Measurements from ENCODE around the gene GPR68.

Gene GPR68

DNA sequence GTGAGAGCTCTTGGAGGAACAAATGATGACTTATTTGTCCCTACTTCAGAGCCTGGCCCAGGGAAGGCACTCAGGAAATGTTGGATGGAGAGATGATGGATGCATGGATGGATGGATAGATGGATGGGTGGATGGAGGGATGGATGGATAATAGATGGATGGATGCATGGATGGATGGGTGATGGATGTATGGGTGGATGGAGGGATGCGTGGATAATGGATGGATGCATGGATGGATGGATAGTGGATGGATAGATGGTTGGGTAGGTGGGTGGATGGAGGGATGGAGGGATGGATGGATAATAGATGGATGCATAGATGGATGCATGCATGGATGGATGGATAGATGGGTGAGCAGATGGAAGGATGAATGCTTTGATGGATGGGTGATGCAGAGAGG, 23.2 kb downstream of the GPR68 start:
- no peak overlapping the region for H3K9ac ChIP-seq (ENCODE audit: low read depth in 1 of 2, low read length in 2 of 2)
- no peaks in the 10 kb centered on the region for H3K9me3 ChIP-seq (ENCODE audit: control insufficient read depth in 1 of 2, low read length in 2 of 2)
- H3K27me3 ChIP-seq (ENCODE audit: control insufficient read depth in 1 of 2, insufficient read depth in 2 of 2, low read length in 2 of 2): no peaks in the 10 kb centered on the region
- peaks cover 37 to 67% of the 10 kb centered on the region in 2 donors for H3K36me3 ChIP-seq (ENCODE audit: control insufficient read depth in 1 of 2, insufficient read depth in 2 of 2, low read length in 2 of 2)
- no peaks in the 10 kb centered on the region for H3K4me1 ChIP-seq (ENCODE audit: control insufficient read depth in 1 of 2, insufficient read depth in 2 of 2, low read length in 2 of 2)
- no peak overlapping the region for H3K4me3 ChIP-seq (ENCODE audit: low read depth in 1 of 2, low read length in 2 of 2)
- H3K27ac ChIP-seq (ENCODE audit: low read depth, low read length): no peak overlapping the region

DNA sequence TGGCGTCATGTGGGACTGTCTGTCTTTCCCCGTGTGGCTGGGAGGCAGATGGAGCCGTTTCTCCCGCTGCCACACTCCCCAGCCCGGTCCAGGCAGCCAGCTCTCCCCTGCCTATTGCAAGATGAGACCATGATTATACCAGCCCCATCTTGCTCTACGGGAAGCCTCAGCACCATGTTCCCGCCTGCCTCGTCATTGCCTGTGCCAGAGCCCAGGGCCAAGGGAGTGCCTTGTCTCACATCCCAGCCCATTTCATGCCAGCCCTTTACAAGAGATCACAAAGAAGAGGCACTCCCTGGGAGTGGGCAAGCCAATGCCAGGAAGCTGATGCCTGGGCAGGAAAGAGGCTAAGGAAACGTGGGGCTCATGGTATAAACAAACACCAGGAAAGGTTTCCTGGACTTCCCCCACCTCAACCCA, 23.9 kb downstream of the GPR68 start:
- no peak overlapping the region for H3K27ac ChIP-seq (ENCODE audit: low read depth, low read length)
- H3K4me1 ChIP-seq (ENCODE audit: control insufficient read depth in 1 of 2, insufficient read depth in 2 of 2, low read length in 2 of 2): no peaks in the 10 kb centered on the region

DNA sequence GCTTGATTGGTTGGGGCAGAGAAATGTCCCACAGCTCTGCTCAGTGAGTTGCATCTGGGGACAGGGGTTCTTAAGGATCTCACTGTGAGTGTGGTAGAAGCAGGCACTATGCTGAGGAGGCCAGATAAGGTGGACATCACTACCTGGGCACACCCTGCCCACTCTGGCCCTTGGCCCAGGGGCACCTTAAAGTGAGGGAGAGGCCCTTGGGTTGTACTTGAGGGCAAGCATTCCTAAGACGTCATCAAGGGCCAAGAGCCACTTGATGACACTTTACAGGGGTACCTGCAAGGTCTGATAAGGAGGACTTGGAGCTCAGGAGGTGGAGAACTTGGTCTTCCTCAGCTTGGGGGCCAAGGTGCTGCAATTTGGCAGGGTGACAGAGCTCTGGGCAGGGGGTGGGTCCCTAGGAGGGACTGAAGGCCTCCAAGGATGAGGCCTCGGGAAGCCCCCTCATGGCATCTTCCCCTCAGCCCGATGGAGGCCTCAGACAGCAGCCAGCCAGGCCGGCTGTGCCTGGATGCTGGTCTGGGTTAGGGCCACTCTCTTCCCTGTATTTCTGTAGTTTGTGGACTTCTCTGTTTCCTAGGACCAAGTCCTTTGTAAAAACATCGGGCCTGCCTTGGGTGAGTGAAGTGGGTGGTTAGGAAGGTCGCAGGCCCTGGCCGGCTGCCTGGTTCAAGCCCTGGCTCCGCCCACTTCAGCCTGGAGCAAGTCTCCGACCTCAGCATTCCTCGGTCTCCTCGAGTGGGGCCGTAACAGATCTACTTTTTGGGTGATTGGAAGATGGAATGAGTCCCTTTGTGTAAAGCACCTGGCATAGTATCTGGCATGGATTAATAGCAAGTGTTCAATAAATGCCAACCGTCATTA, 24.8 kb downstream of the GPR68 start:
- Histone ChIP-seq H3K9ac (ENCODE audit: low read depth in 1 of 2, low read length in 2 of 2) (no peak overlapping the region), H3K9me3 (ENCODE audit: control insufficient read depth in 1 of 2, low read length in 2 of 2) (no peaks in the 10 kb centered on the region), H3K4me3 (ENCODE audit: low read depth in 1 of 2, low read length in 2 of 2) (no peak overlapping the region), H3K36me3 (ENCODE audit: control insufficient read depth in 1 of 2, insufficient read depth in 2 of 2, low read length in 2 of 2) (peaks cover 42 to 73% of the 10 kb centered on the region in 2 donors), H3K27me3 (ENCODE audit: control insufficient read depth in 1 of 2, insufficient read depth in 2 of 2, low read length in 2 of 2) (no peaks in the 10 kb centered on the region), H3K27ac (ENCODE audit: low read depth, low read length) (no peak overlapping the region), H3K4me1 (ENCODE audit: control insufficient read depth in 1 of 2, insufficient read depth in 2 of 2, low read length in 2 of 2) (no peaks in the 10 kb centered on the region)

More for the DNA sequence above, 23.9 kb downstream of the GPR68 start:
- Histone ChIP-seq H3K4me3 (ENCODE audit: low read depth in 1 of 2, low read length in 2 of 2) (no peak overlapping the region), H3K27me3 (ENCODE audit: control insufficient read depth in 1 of 2, insufficient read depth in 2 of 2, low read length in 2 of 2) (no peaks in the 10 kb centered on the region), H3K9me3 (ENCODE audit: control insufficient read depth in 1 of 2, low read length in 2 of 2) (no peaks in the 10 kb centered on the region), H3K36me3 (ENCODE audit: control insufficient read depth in 1 of 2, insufficient read depth in 2 of 2, low read length in 2 of 2) (peaks cover 43 to 73% of the 10 kb centered on the region in 2 donors), H3K9ac (ENCODE audit: low read depth in 1 of 2, low read length in 2 of 2) (no peak overlapping the region)

DNA sequence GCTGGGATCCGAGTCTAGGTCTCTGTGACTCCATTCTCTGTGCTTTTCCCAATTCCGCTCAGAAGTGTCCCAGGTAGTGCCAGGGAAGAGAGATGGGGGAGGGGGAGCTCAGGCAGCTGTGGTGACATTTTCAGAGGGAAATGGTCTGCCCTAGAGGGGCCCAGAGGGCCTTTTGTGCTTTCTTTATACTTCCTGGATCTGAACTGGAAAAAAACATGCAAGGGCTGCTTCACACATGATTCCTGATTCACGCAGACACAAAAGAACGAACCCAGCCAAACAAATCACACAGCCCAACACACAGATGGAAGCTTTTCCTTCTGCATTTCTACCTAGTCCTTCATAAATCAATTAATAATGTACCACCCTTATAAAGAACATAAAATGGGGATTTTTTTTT, 26.5 kb downstream of the GPR68 start:
- Histone ChIP-seq H3K4me1 (ENCODE audit: control insufficient read depth in 1 of 2, insufficient read depth in 2 of 2, low read length in 2 of 2) (no peaks in the 10 kb centered on the region), H3K4me3 (ENCODE audit: low read depth in 1 of 2, low read length in 2 of 2) (no peak overlapping the region), H3K9ac (ENCODE audit: low read depth in 1 of 2, low read length in 2 of 2) (no peak overlapping the region), H3K9me3 (ENCODE audit: control insufficient read depth in 1 of 2, low read length in 2 of 2) (no peaks in the 10 kb centered on the region), H3K27me3 (ENCODE audit: control insufficient read depth in 1 of 2, insufficient read depth in 2 of 2, low read length in 2 of 2) (no peaks in the 10 kb centered on the region), H3K27ac (ENCODE audit: low read depth, low read length) (no peak overlapping the region), H3K36me3 (ENCODE audit: control insufficient read depth in 1 of 2, insufficient read depth in 2 of 2, low read length in 2 of 2) (peaks cover 30 to 69% of the 10 kb centered on the region in 2 donors)

GRCh38 chr14:91216731-91217226, 27.7 kb downstream of the GPR68 start:
- Histone ChIP-seq H3K27me3 (ENCODE audit: control insufficient read depth in 1 of 2, insufficient read depth in 2 of 2, low read length in 2 of 2) (no peaks in the 10 kb centered on the region), H3K27ac (ENCODE audit: low read depth, low read length) (no peak overlapping the region), H3K36me3 (ENCODE audit: control insufficient read depth in 1 of 2, insufficient read depth in 2 of 2, low read length in 2 of 2) (peaks cover 25 to 66% of the 10 kb centered on the region in 2 donors)

GRCh38 chr14:91215381-91215780, 29.1 kb downstream of the GPR68 start:
- Histone ChIP-seq H3K9me3 (ENCODE audit: control insufficient read depth in 1 of 2, low read length in 2 of 2) (no peaks in the 10 kb centered on the region), H3K4me3 (ENCODE audit: low read depth in 1 of 2, low read length in 2 of 2) (no peak overlapping the region), H3K36me3 (ENCODE audit: control insufficient read depth in 1 of 2, insufficient read depth in 2 of 2, low read length in 2 of 2) (peaks cover 22 to 64% of the 10 kb centered on the region in 2 donors), H3K4me1 (ENCODE audit: control insufficient read depth in 1 of 2, insufficient read depth in 2 of 2, low read length in 2 of 2) (no peaks in the 10 kb centered on the region), H3K27me3 (ENCODE audit: control insufficient read depth in 1 of 2, insufficient read depth in 2 of 2, low read length in 2 of 2) (no peaks in the 10 kb centered on the region), H3K9ac (ENCODE audit: low read depth in 1 of 2, low read length in 2 of 2) (no peak overlapping the region), H3K27ac (ENCODE audit: low read depth, low read length) (no peak overlapping the region)

More at GRCh38 chr14:91216731-91217226, 27.7 kb downstream of the GPR68 start:
- Histone ChIP-seq H3K4me1 (ENCODE audit: control insufficient read depth in 1 of 2, insufficient read depth in 2 of 2, low read length in 2 of 2) (no peaks in the 10 kb centered on the region), H3K4me3 (ENCODE audit: low read depth in 1 of 2, low read length in 2 of 2) (no peak overlapping the region), H3K9ac (ENCODE audit: low read depth in 1 of 2, low read length in 2 of 2) (no peak overlapping the region), H3K9me3 (ENCODE audit: control insufficient read depth in 1 of 2, low read length in 2 of 2) (no peaks in the 10 kb centered on the region)

GRCh38 chr14:91214306-91214705, 30.2 kb downstream of the GPR68 start:
- Histone ChIP-seq H3K9ac (ENCODE audit: low read depth in 1 of 2, low read length in 2 of 2) (no peak overlapping the region), H3K36me3 (ENCODE audit: control insufficient read depth in 1 of 2, insufficient read depth in 2 of 2, low read length in 2 of 2) (peaks cover 24 to 63% of the 10 kb centered on the region in 2 donors), H3K27ac (ENCODE audit: low read depth, low read length) (no peak overlapping the region), H3K9me3 (ENCODE audit: control insufficient read depth in 1 of 2, low read length in 2 of 2) (no peaks in the 10 kb centered on the region), H3K4me3 (ENCODE audit: low read depth in 1 of 2, low read length in 2 of 2) (no peak overlapping the region), H3K27me3 (ENCODE audit: control insufficient read depth in 1 of 2, insufficient read depth in 2 of 2, low read length in 2 of 2) (no peaks in the 10 kb centered on the region), H3K4me1 (ENCODE audit: control insufficient read depth in 1 of 2, insufficient read depth in 2 of 2, low read length in 2 of 2) (no peaks in the 10 kb centered on the region)

GRCh38 chr14:91211017-91211416, 33.5 kb downstream of the GPR68 start:
- Histone ChIP-seq H3K4me3 (ENCODE audit: low read depth in 1 of 2, low read length in 2 of 2) (no peak overlapping the region), H3K4me1 (ENCODE audit: control insufficient read depth in 1 of 2, insufficient read depth in 2 of 2, low read length in 2 of 2) (no peaks in the 10 kb centered on the region), H3K36me3 (ENCODE audit: control insufficient read depth in 1 of 2, insufficient read depth in 2 of 2, low read length in 2 of 2) (peaks cover 17 to 64% of the 10 kb centered on the region in 2 donors), H3K27ac (ENCODE audit: low read depth, low read length) (no peak overlapping the region), H3K9ac (ENCODE audit: low read depth in 1 of 2, low read length in 2 of 2) (no peak overlapping the region), H3K9me3 (ENCODE audit: control insufficient read depth in 1 of 2, low read length in 2 of 2) (no peaks in the 10 kb centered on the region), H3K27me3 (ENCODE audit: control insufficient read depth in 1 of 2, insufficient read depth in 2 of 2, low read length in 2 of 2) (no peaks in the 10 kb centered on the region)

GRCh38 chr14:91207008-91207407, 37.5 kb downstream of the GPR68 start:
- H3K4me3 ChIP-seq (ENCODE audit: low read depth in 1 of 2, low read length in 2 of 2): no peak overlapping the region
- H3K9ac ChIP-seq (ENCODE audit: low read depth in 1 of 2, low read length in 2 of 2): no peak overlapping the region
- H3K27me3 ChIP-seq (ENCODE audit: control insufficient read depth in 1 of 2, insufficient read depth in 2 of 2, low read length in 2 of 2): no peaks in the 10 kb centered on the region
- peaks cover 39 to 83% of the 10 kb centered on the region in 2 donors for H3K36me3 ChIP-seq (ENCODE audit: control insufficient read depth in 1 of 2, insufficient read depth in 2 of 2, low read length in 2 of 2)
- H3K4me1 ChIP-seq (ENCODE audit: control insufficient read depth in 1 of 2, insufficient read depth in 2 of 2, low read length in 2 of 2): peaks cover 0 to 4% of the 10 kb centered on the region in 2 donors
- no peaks in the 10 kb centered on the region for H3K9me3 ChIP-seq (ENCODE audit: control insufficient read depth in 1 of 2, low read length in 2 of 2)
- H3K27ac ChIP-seq (ENCODE audit: low read depth, low read length): no peak overlapping the region

GRCh38 chr14:91205459-91205858, 39.0 kb downstream of the GPR68 start:
- Histone ChIP-seq H3K27ac (ENCODE audit: low read depth, low read length) (no peak overlapping the region), H3K4me1 (ENCODE audit: control insufficient read depth in 1 of 2, insufficient read depth in 2 of 2, low read length in 2 of 2) (peaks cover 0 to 5% of the 10 kb centered on the region in 2 donors), H3K9ac (ENCODE audit: low read depth in 1 of 2, low read length in 2 of 2) (no peak overlapping the region), H3K36me3 (ENCODE audit: control insufficient read depth in 1 of 2, insufficient read depth in 2 of 2, low read length in 2 of 2) (peaks cover 37 to 78% of the 10 kb centered on the region in 2 donors), H3K4me3 (ENCODE audit: low read depth in 1 of 2, low read length in 2 of 2) (no peak overlapping the region), H3K9me3 (ENCODE audit: control insufficient read depth in 1 of 2, low read length in 2 of 2) (no peaks in the 10 kb centered on the region), H3K27me3 (ENCODE audit: control insufficient read depth in 1 of 2, insufficient read depth in 2 of 2, low read length in 2 of 2) (no peaks in the 10 kb centered on the region)

Measured in duodenal mucosa (tissue), 2 donors.